Mesendoderm (in vitro differentiated cells): ENCODE data around the gene SGMS1.
"Not testable (repeated sequence)": the region's sequence is repeated elsewhere in the genome, so short reads cannot be mapped to it uniquely, and the experiment has no call there.

Experiments
- DNase-seq: peaks from one replicate; pipeline ENCODE4 v3.0.0; 2013
- H2AK5ac ChIP-seq: 2 replicates; pipeline ENCODE4 v1.6.1; 2013; ENCODE audit warnings: low read length, inconsistent platforms
- H2BK120ac ChIP-seq: 2 replicates; pipeline ENCODE4 v1.6.1; 2013; ENCODE audit warnings: low read depth, mild to moderate bottlenecking, low read length, moderate library complexity, mixed read lengths
- H2BK15ac ChIP-seq: replicated peaks from 2 replicates; pipeline ENCODE4 v1.6.1; 2013; ENCODE audit warnings: low read depth, mild to moderate bottlenecking, moderate library complexity
- H2BK5ac ChIP-seq: 2 replicates; pipeline ENCODE4 v1.6.1; 2013; ENCODE audit warnings: low read length, inconsistent platforms
- H3K18ac ChIP-seq: 2 replicates; pipeline ENCODE4 v1.6.1; 2013; ENCODE audit warnings: mild to moderate bottlenecking, low read length, mixed read lengths
- H3K23ac ChIP-seq: one replicate; pipeline ENCODE4 v1.6.1; 2013; ENCODE audit warnings: low read length
- H3K27ac ChIP-seq: 2 replicates; pipeline ENCODE4 v1.5.1; 2013; ENCODE audit warnings: low read depth, mild to moderate bottlenecking, inconsistent platforms, low read length, moderate library complexity
- H3K27me3 ChIP-seq: 2 replicates; pipeline ENCODE4 v1.6.1; 2013; ENCODE audit warnings: low read length, control low read depth, mild to moderate bottlenecking, inconsistent platforms; ENCODE audit not compliant: insufficient read depth, poor library complexity
- H3K36me3 ChIP-seq: 2 replicates; pipeline ENCODE4 v1.6.1; 2013; ENCODE audit warnings: low read length, inconsistent platforms; ENCODE audit not compliant: control insufficient read depth, insufficient read depth
- H3K4ac ChIP-seq: one replicate; pipeline ENCODE4 v1.6.1; 2013; ENCODE audit warnings: low read depth, mild to moderate bottlenecking, low read length, moderate library complexity
- H3K4me1 ChIP-seq: 2 replicates; pipeline ENCODE4 v1.6.1; 2013; ENCODE audit warnings: low read depth, low read length, inconsistent platforms; ENCODE audit not compliant: control insufficient read depth
- H3K4me2 ChIP-seq: 2 replicates; pipeline ENCODE4 v1.6.1; 2013; ENCODE audit warnings: low read length
- H3K4me3 ChIP-seq: 2 replicates; pipeline ENCODE4 v1.5.1; 2013; ENCODE audit warnings: mild to moderate bottlenecking, low read length
- H3K56ac ChIP-seq: one replicate; pipeline ENCODE4 v1.6.1; 2013; ENCODE audit warnings: low read length
- H3K79me1 ChIP-seq: 2 replicates; pipeline ENCODE4 v1.6.1; 2013; ENCODE audit warnings: low read length, inconsistent platforms
- H3K79me2 ChIP-seq: 2 replicates; pipeline ENCODE4 v1.6.1; 2013; ENCODE audit warnings: mild to moderate bottlenecking, low read length; ENCODE audit not compliant: control insufficient read depth, insufficient read depth
- H3K9ac ChIP-seq: 2 replicates; pipeline ENCODE4 v1.6.1; 2013; ENCODE audit warnings: low read length, inconsistent platforms
- H4K5ac ChIP-seq: one replicate; pipeline ENCODE4 v1.6.1; 2013; ENCODE audit warnings: low read length
- H4K8ac ChIP-seq: one replicate; pipeline ENCODE4 v1.6.1; 2013; ENCODE audit warnings: low read depth, mild to moderate bottlenecking, control low read depth, low read length, moderate library complexity
- whole genome bisulfite sequencing: extraction: QIAGEN DNeasy Blood & Tissue Kit; methylation state at CpG from one replicate; pipeline ENCODE4 v1.1.7; 2013; ENCODE audit warnings: low lambda C conversion rate, missing lambda C conversion rate; ENCODE audit not compliant: insufficient coverage; ENCODE audit errors: extremely low coverage; 5-methylcytosine and 5-hydroxymethylcytosine counted together

SGMS1 gene

GRCh38 chr10:50508315-50509051 lies 115.3 kb downstream of the SGMS1 start:
- Histone ChIP-seq H3K4me1 (peaks cover 6% of the 10 kb centered on the region), H3K36me3 (no peaks in the 10 kb centered on the region), H3K4me2 (no peak overlapping the region), H2BK5ac (no peak overlapping the region), H3K79me1 (no peaks in the 10 kb centered on the region), H3K4me3 (no peak overlapping the region), H3K27ac (no peak overlapping the region), H3K27me3 (no peaks in the 10 kb centered on the region), H4K8ac (no peak overlapping the region), H2BK15ac (no peak overlapping the region), H3K9ac (no peak overlapping the region), H4K5ac (no peak overlapping the region), H3K23ac (no peak overlapping the region), H3K18ac (no peak overlapping the region), H3K79me2 (no peaks in the 10 kb centered on the region), H3K56ac (no peak overlapping the region), H2AK5ac (no peak overlapping the region), H3K4ac (no peak overlapping the region), H2BK120ac (no peak overlapping the region)
- no peak for DNase-seq
- no CpG with 5 or more reads among the region's 5 CpGs for WGBS

GRCh38 chr10:50506861-50507573 lies 116.7 kb downstream of the SGMS1 start:
- no peak overlapping the region for H3K18ac ChIP-seq
- no peak overlapping the region for H2BK15ac ChIP-seq
- peaks cover 8% of the 10 kb centered on the region for H3K4me1 ChIP-seq
- H3K56ac ChIP-seq: no peak overlapping the region
- H3K79me2 ChIP-seq: no peaks in the 10 kb centered on the region
- no peak overlapping the region for H3K4me2 ChIP-seq
- H2AK5ac ChIP-seq: no peak overlapping the region
- no peak overlapping the region for H4K8ac ChIP-seq
- H3K4me3 ChIP-seq: no peak overlapping the region
- H2BK120ac ChIP-seq: no peak overlapping the region
- H3K23ac ChIP-seq: peak overlapping the region; percentile 10
- no peaks in the 10 kb centered on the region for H3K36me3 ChIP-seq
- no peak overlapping the region for H3K9ac ChIP-seq
- H3K27ac ChIP-seq: no peak overlapping the region
- no peaks in the 10 kb centered on the region for H3K79me1 ChIP-seq
- no peak overlapping the region for H2BK5ac ChIP-seq
- no peaks in the 10 kb centered on the region for H3K27me3 ChIP-seq
- no peak for DNase-seq
- H4K5ac ChIP-seq: no peak overlapping the region
- no peak overlapping the region for H3K4ac ChIP-seq
- WGBS: no CpG with 5 or more reads among the region's 5 CpGs

- no CpG with 5 or more reads among the region's 1 CpG for WGBS
- Histone ChIP-seq H3K4ac (no peak overlapping the region), H3K18ac (no peak overlapping the region), H3K4me2 (no peak overlapping the region), H3K4me1 (peaks cover 8% of the 10 kb centered on the region), H4K5ac (no peak overlapping the region), H3K9ac (no peak overlapping the region), H2BK15ac (no peak overlapping the region), H3K36me3 (no peaks in the 10 kb centered on the region), H3K27ac (no peak overlapping the region), H3K4me3 (no peak overlapping the region), H2BK120ac (no peak overlapping the region), H3K79me2 (no peaks in the 10 kb centered on the region), H2AK5ac (no peak overlapping the region), H3K27me3 (no peaks in the 10 kb centered on the region), H3K23ac (no peak overlapping the region), H3K79me1 (no peaks in the 10 kb centered on the region), H2BK5ac (no peak overlapping the region), H3K56ac (no peak overlapping the region), H4K8ac (no peak overlapping the region)
- DNase-seq: no peak
Observed at GRCh38 chr10:50504389-50504788, 119.4 kb downstream of the SGMS1 start.

GRCh38 chr10:50503661-50504320 lies 120.0 kb downstream of the SGMS1 start:
- peak overlapping the region; percentile 35 for H3K56ac ChIP-seq
- H3K4ac ChIP-seq: no peak overlapping the region
- H3K4me2 ChIP-seq: no peak overlapping the region
- no CpG with 5 or more reads among the region's 10 CpGs for WGBS
- DNase-seq: peak; percentile 41
- no peak overlapping the region for H4K8ac ChIP-seq
- no peak overlapping the region for H3K18ac ChIP-seq
- no peaks in the 10 kb centered on the region for H3K79me1 ChIP-seq
- no peak overlapping the region for H4K5ac ChIP-seq
- no peak overlapping the region for H2BK5ac ChIP-seq
- H2AK5ac ChIP-seq: peak overlapping the region; percentile 1
- no peak overlapping the region for H3K4me3 ChIP-seq
- no peak overlapping the region for H2BK15ac ChIP-seq
- H3K36me3 ChIP-seq: no peaks in the 10 kb centered on the region
- no peak overlapping the region for H3K27ac ChIP-seq
- H3K27me3 ChIP-seq: no peaks in the 10 kb centered on the region
- H3K23ac ChIP-seq: no peak overlapping the region
- peaks cover 8% of the 10 kb centered on the region for H3K4me1 ChIP-seq
- H3K79me2 ChIP-seq: no peaks in the 10 kb centered on the region
- H2BK120ac ChIP-seq: no peak overlapping the region
- no peak overlapping the region for H3K9ac ChIP-seq

GRCh38 chr10:50503156-50503555 lies 120.6 kb downstream of the SGMS1 start:
- WGBS: no CpG with 5 or more reads among the region's 4 CpGs
- not testable (repeated sequence) for H2BK15ac ChIP-seq, H2AK5ac ChIP-seq, H3K79me2 ChIP-seq, H3K9ac ChIP-seq, H3K27me3 ChIP-seq, H2BK5ac ChIP-seq, H3K4me3 ChIP-seq, H2BK120ac ChIP-seq, H4K8ac ChIP-seq, H3K23ac ChIP-seq, H3K36me3 ChIP-seq, H3K79me1 ChIP-seq, H4K5ac ChIP-seq, H3K4me1 ChIP-seq, H3K18ac ChIP-seq, H3K4me2 ChIP-seq, H3K4ac ChIP-seq
- peak; percentile 64 for DNase-seq
- Histone ChIP-seq H3K27ac (peak overlapping the region; percentile 55), H3K56ac (peak overlapping the region; percentile 36)
